ENCODE data around the gene NENF.

DNA sequence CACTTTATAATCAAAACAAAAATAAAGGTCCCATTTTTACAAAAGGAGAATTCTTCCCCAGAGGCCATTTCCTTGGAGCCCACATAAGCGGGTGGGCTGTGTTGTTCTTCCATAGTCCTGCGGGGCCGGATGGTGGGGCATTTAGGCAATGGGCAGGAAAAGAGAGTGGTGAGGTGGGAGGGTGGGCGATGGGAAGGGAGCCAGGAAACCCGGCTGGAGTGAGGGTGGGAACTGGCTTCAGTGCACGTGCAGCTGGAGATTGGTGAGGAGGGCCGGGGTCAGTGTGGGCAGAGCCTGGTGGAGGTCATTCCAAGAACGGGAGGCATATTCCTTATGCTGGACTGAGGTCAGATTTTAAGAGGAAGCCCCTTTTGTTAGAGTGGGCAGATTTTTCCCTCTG is 13.6 kb downstream of the NENF start:
- TF ChIP-seq, protein P1, sequence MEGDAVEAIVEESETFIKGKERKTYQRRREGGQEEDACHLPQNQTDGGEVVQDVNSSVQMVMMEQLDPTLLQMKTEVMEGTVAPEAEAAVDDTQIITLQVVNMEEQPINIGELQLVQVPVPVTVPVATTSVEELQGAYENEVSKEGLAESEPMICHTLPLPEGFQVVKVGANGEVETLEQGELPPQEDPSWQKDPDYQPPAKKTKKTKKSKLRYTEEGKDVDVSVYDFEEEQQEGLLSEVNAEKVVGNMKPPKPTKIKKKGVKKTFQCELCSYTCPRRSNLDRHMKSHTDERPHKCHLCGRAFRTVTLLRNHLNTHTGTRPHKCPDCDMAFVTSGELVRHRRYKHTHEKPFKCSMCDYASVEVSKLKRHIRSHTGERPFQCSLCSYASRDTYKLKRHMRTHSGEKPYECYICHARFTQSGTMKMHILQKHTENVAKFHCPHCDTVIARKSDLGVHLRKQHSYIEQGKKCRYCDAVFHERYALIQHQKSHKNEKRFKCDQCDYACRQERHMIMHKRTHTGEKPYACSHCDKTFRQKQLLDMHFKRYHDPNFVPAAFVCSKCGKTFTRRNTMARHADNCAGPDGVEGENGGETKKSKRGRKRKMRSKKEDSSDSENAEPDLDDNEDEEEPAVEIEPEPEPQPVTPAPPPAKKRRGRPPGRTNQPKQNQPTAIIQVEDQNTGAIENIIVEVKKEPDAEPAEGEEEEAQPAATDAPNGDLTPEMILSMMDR (conservative IDR thresholded peaks at IDR 0.05 in 1 of 2, IDR thresholded peaks at IDR 0.05 in 1 of 2; ENCODE audit: low read depth in 1 of 2, low read length in 2 of 2), result no peak
- TF ChIP-seq EZH2 (IDR thresholded peaks at IDR 0.05; ENCODE audit: low read length, missing control alignments), result no peak
